ENCODE results near the gene NINL. TPM values are rescaled to one million over a fixed set of nuclear protein-coding genes. Genes with fewer than 3 reads are reported as not detected.

Gene NINL
- total RNA-seq, 1 experiment from 2014 or later: 7.2 TPM

DNA sequence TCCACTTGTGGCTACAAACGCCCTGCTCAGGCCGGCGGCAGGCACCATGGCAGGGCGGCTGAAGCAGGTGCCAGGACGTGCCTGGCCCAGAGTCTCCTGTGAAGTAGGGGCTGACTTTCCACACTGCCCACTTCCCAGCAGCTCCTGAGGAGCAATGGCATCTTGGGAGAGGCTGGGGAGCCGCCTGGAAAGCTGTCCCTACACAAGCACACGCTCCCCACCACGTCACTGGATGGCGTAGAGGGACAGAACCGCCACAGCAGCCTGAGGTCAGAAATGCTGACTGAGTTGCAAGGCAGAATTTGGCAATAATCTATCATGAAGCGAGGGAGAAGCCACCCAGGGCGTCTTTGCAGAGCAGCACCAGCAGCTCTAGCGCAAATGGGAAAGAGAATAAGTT is 86.3 kb downstream of the NINL start:
- CTCF ChIA-PET: no interaction called here
- RAD21 ChIA-PET (ENCODE audit: low non-redundant PET in 1 of 2, low total read pairs in 2 of 2, uncharacterized antibody in 2 of 2, unreplicated experiment in 2 of 2): no interaction called here
- Histone ChIP-seq H3K4me1 (ENCODE audit: control insufficient read depth in 1 of 2, insufficient read depth in 2 of 2, low read length in 2 of 2) (peaks cover 0 to 4% of the 10 kb centered on the region in 2 experiments; a peak in 1 of 4 replicates), H3K4me2 (ENCODE audit: low read length) (no peak overlapping the region), H4K20me1 (ENCODE audit: insufficient read depth) (no peaks in the 10 kb centered on the region), H3K4me3 (replicated peaks in 1 of 2; ENCODE audit: low read depth in 1 of 2, low read length in 2 of 2) (no peak overlapping the region), H3K9me2 (ENCODE audit: insufficient read depth) (no peaks in the 10 kb centered on the region), H3K27me3 (ENCODE audit: insufficient read depth, low read length) (no peaks in the 10 kb centered on the region), H3K9ac (ENCODE audit: low read length) (no peak overlapping the region), H3K27ac (ENCODE audit: low read depth, low read length) (no peak overlapping the region), H2AFZ (ENCODE audit: low read depth, low read length, poor library complexity, severe bottlenecking) (no peak overlapping the region), H3K36me3 (ENCODE audit: control insufficient read depth in 1 of 2, insufficient read depth in 2 of 2, low read length in 2 of 2) (no peaks in the 10 kb centered on the region), H3K9me3 (ENCODE audit: control insufficient read depth in 1 of 2, insufficient read depth in 1 of 2, low read depth in 1 of 2, low read length in 2 of 2) (no peaks in the 10 kb centered on the region), H3K79me2 (ENCODE audit: insufficient read depth, low read length) (no peaks in the 10 kb centered on the region)
- POLR2A ChIA-PET: no interaction called here
- no TSS peak for BruUV-seq (replicated peaks)
- intact Hi-C loops (cut with micrococcal nuclease): no loop called here
- ATAC-seq (no peak), DNase-seq (ENCODE audit: low read depth, low spot score) (no peak)
- TF ChIP-seq EZH2phosphoT487 (IDR thresholded peaks at IDR 0.05; ENCODE audit: borderline replicate concordance): no peak
- TF ChIP-seq POLR2A (IDR thresholded peaks at IDR 0.05; ENCODE audit: borderline replicate concordance, extremely low read depth, insufficient read depth, insufficient read length): no peak
- no peak for TF ChIP-seq EGR1 (IDR thresholded peaks at IDR 0.05; ENCODE audit: low read depth)
- TF ChIP-seq, protein P1, sequence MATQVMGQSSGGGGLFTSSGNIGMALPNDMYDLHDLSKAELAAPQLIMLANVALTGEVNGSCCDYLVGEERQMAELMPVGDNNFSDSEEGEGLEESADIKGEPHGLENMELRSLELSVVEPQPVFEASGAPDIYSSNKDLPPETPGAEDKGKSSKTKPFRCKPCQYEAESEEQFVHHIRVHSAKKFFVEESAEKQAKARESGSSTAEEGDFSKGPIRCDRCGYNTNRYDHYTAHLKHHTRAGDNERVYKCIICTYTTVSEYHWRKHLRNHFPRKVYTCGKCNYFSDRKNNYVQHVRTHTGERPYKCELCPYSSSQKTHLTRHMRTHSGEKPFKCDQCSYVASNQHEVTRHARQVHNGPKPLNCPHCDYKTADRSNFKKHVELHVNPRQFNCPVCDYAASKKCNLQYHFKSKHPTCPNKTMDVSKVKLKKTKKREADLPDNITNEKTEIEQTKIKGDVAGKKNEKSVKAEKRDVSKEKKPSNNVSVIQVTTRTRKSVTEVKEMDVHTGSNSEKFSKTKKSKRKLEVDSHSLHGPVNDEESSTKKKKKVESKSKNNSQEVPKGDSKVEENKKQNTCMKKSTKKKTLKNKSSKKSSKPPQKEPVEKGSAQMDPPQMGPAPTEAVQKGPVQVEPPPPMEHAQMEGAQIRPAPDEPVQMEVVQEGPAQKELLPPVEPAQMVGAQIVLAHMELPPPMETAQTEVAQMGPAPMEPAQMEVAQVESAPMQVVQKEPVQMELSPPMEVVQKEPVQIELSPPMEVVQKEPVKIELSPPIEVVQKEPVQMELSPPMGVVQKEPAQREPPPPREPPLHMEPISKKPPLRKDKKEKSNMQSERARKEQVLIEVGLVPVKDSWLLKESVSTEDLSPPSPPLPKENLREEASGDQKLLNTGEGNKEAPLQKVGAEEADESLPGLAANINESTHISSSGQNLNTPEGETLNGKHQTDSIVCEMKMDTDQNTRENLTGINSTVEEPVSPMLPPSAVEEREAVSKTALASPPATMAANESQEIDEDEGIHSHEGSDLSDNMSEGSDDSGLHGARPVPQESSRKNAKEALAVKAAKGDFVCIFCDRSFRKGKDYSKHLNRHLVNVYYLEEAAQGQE (IDR thresholded peaks at IDR 0.05; ENCODE audit: low read depth): no peak
- TF ChIP-seq ELF1 (IDR thresholded peaks at IDR 0.05; ENCODE audit: borderline replicate concordance, low read depth): no peak
- no peak for TF ChIP-seq EZH2 (IDR thresholded peaks at IDR 0.05)
- no peak for TF ChIP-seq FOSL1 (IDR thresholded peaks at IDR 0.05; ENCODE audit: low read depth)
- TF ChIP-seq POLR2AphosphoS5 (IDR thresholded peaks at IDR 0.05; ENCODE audit: low read depth, low read length): no peak
- no peak for TF ChIP-seq CEBPB (IDR thresholded peaks at IDR 0.05; ENCODE audit: low read depth)
- TF ChIP-seq SIN3A (IDR thresholded peaks at IDR 0.05; ENCODE audit: low read depth): no peak
- no peak for TF ChIP-seq YY1 (IDR thresholded peaks at IDR 0.05; ENCODE audit: extremely low read depth, insufficient replicate concordance, low read depth, low read length)
